GM20431 (cell line): Measurements from ENCODE around the gene STAT6.

Experiments used
- in situ Hi-C: fragments of 300-500 bp; cut with MseI, MboI; formaldehyde crosslinking; loops from one replicate; pipeline ENCODE4 v1.15.0; 2020; ENCODE audit warnings: low sequenced_read_pairs; ENCODE audit not compliant: unreplicated experiment

The STAT6 gene, protein sequence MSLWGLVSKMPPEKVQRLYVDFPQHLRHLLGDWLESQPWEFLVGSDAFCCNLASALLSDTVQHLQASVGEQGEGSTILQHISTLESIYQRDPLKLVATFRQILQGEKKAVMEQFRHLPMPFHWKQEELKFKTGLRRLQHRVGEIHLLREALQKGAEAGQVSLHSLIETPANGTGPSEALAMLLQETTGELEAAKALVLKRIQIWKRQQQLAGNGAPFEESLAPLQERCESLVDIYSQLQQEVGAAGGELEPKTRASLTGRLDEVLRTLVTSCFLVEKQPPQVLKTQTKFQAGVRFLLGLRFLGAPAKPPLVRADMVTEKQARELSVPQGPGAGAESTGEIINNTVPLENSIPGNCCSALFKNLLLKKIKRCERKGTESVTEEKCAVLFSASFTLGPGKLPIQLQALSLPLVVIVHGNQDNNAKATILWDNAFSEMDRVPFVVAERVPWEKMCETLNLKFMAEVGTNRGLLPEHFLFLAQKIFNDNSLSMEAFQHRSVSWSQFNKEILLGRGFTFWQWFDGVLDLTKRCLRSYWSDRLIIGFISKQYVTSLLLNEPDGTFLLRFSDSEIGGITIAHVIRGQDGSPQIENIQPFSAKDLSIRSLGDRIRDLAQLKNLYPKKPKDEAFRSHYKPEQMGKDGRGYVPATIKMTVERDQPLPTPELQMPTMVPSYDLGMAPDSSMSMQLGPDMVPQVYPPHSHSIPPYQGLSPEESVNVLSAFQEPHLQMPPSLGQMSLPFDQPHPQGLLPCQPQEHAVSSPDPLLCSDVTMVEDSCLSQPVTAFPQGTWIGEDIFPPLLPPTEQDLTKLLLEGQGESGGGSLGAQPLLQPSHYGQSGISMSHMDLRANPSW

GRCh38 chr12:57111031-57111734 lies at the start of gene STAT6:
Gene STAT6 (minus strand): TSS chr12:57111362. CDS start chr12:57108278, 3,084 bp downstream.
- in situ Hi-C loops = loop anchor here (10.0 kb wide), 1 partner anchor 96 kb away; the partner anchor contains the start of gene TAC3

DNA sequence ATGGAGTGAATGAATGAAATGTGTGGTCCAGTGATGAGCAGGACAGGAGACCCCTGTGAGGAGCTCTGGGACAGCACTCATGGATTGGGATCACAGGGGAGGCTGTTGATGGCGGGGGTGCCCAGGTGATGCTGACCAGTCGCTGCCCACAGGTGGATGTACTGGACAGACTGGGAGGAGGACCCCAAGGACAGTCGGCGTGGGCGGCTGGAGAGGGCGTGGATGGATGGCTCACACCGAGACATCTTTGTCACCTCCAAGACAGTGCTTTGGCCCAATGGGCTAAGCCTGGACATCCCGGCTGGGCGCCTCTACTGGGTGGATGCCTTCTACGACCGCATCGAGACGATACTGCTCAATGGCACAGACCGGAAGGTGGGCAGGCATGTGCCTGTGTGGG lies 49.6 kb upstream of the STAT6 start:
- in situ Hi-C loops = no loop called here

DNA sequence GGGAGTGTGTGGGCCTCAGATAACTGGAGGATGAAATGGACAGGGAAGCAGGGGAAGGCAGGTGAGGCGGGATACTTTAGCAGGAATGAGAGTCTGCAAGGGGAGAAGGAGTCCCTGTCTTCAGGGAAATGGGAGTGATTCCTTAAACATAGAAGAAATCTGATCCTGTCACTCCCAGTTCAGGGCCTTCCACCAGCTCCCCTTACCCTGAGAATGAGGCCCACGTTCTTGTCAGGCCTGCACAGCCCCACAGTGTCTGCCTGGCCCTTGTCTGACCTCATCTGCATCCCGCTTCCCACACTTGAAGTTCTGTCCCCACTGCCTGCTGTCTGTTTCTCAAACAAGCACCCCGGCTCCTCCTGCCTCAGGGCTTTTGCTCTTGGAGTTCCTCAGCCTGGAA lies 48.9 kb upstream of the STAT6 start:
- in situ Hi-C loops = no loop called here

DNA sequence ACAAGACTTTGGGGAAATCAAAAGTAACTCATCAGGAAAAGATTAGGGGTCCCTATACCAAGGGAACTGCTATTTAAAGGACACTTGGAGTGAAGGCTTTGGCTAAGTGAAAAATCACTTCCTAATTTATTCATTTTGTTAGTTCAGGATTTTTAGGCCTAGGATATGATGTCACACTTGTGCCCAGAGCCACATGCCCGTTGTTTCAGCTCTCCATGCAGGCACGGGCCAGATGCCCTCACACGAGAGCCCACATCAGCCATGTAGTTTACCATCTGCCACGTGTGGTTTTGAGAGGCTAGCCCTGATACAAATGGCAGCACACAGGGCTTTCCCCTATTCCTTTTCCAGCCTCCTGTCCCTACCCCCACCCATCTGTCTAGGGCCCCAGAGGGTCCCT lies 48.1 kb upstream of the STAT6 start:
- in situ Hi-C loops = no loop called here

DNA sequence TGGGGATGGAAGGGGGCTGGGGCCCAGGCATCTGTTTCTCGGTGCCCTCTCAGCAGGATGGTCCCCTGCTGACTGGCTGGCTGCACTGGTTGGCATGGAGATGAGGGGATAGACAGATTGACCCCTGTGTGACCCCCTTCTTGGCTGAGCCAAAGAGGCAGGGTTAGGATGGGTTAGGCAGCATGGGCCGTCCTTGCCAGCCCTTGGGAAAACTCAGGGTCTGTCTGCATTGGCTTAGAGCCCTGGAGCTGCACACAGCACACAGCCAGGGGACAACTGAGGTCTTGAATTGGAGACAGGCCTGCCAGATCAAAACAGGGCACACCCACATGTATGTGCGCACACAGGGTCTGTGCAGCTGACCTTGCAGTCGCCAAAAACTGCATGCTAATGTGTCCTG lies 47.5 kb upstream of the STAT6 start:
- in situ Hi-C loops = no loop called here

DNA sequence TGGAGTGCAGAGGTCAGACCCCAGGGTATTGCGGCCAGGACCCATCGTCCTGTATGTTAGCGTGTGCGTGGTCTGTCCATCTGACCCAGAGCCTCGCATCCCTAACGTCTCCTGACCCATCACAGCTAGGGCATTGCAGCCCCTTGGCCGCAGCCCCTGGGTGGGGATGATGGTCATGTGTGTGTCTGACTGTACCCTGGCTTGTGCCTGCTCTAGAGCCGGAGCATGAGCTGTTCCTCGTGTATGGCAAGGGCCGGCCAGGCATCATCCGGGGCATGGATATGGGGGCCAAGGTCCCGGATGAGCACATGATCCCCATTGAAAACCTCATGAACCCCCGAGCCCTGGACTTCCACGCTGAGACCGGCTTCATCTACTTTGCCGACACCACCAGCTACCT lies 47.0 kb upstream of the STAT6 start:
- in situ Hi-C loops = no loop called here

DNA sequence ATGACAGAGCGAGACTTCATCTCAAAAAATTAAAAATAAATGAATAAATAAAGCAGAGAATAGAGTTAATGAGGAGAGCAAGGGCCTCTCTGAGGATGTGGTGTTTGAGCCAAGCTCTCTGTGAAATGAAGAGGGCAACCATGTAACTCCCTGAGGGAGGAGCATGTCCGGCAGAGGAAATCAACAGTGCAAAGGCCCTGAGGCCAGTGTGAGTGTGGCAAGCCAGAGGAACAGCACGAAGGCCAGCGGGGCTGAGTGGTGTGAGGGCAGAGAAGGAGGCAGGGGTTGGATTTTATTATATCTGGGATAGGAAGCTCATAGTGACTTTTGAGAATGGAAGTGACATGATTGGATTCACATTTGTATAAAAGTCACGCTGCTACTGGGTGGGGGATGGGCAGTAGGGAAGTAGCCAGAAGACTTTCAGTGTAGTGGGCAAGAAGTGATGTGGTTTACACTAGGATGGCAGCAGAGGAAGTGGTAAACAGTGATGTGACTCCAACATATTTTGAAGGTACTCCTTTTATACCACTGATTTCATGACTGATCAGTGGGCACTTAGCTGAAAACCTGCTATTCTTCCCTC lies 46.5 kb upstream of the STAT6 start:
- in situ Hi-C loops = no loop called here

DNA sequence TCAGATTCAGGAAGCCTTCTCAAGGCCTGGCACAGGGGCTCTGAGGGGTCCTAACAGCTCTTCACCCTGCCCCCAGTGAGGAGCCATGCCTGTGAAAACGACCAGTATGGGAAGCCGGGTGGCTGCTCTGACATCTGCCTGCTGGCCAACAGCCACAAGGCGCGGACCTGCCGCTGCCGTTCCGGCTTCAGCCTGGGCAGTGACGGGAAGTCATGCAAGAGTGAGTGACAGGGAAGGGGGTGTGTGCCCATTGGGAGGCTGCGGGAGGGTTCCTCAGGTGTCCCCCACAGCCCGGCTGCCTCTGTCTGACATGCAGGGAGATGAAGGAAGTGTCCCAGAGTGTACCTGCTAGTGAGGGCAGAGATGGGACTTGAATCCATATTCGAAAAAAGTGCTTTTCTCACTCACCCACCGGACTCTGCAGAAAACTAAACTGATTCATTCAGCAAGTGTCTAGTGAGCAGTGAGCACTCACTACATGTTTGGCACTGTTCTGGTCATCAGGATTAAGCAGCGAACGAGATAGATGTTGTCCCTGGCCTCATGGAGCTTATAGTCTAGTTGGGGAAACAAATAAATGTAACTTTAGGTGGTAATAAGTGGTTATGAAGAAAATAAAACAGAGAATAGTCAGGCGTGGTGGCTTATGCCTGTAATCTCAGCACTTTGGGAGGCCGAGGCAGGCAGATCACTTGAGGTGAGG lies 45.7 kb upstream of the STAT6 start:
- in situ Hi-C loops = no loop called here

DNA sequence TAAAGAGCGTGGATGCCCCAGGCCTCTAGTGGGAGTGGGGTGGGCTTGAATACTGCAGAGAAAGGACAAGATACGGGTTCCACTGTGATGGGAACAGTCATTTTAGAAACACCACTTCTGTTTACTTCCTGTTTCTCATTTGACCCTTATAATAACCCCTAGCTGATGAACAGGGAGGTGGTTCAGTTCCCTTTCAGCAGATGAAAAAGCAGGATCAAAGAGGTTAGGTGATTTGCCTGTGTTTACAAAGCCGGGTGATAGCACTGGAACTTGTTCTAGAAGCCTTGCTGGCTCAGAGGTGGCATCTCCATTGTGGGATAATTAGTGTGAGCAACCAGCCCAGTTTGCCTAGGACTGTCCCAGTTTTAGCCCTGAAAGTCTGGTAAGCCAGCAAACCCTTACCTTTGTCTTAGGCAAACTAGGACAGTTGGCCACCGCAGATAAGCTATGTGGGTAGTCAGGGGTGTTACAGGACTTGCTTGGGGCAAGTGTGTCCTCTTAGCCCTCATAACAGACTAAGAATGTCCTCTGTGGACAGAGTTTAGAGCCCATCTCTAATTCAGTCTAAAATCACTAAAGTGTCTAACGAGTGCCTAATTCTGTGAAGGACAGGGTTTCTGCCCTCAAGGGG lies 43.8 kb upstream of the STAT6 start:
- in situ Hi-C loops = no loop called here

DNA sequence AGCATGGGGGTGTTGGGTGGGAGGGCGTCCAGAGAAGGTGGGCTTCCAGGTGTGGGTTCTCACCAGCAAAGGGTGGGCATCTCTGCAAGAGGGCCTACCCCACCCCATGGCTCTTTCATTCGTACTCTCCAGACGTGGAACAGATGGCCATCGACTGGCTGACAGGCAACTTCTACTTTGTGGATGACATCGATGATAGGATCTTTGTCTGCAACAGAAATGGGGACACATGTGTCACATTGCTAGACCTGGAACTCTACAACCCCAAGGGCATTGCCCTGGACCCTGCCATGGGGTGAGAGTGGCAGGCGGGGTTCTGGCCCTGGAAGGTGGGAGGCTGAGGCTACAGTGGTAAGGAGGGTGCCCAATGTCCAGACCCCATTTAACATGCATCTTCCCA lies 42.9 kb upstream of the STAT6 start:
- in situ Hi-C loops = no loop called here

DNA sequence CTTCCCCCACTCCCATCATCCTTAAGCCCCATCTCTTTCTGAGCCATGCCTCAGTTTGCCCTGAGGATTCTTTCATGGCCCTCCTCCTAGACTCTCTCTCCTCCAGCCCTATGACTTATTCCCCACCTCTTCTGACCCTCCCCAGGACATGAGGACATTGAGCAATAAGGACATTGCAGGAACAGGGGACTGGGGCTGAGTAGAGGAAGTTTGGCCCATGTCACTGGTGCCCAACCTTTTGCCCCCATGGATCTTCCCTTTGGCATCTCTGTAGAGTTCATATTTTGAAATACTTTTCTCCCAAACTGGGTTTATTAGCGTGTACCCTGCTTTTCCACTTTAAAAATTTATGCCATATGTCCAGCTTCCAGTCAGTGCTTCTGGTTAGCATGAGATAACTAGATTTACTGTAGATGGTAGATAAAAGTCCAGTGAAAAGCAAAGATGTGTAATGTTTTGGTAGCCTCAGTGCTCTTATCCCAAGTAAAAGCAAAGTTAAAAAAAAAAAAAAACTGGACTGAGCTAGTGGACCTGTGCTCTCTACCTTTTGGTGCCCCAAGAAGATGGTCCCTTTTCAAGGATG lies 42.3 kb upstream of the STAT6 start:
- in situ Hi-C loops = no loop called here

DNA sequence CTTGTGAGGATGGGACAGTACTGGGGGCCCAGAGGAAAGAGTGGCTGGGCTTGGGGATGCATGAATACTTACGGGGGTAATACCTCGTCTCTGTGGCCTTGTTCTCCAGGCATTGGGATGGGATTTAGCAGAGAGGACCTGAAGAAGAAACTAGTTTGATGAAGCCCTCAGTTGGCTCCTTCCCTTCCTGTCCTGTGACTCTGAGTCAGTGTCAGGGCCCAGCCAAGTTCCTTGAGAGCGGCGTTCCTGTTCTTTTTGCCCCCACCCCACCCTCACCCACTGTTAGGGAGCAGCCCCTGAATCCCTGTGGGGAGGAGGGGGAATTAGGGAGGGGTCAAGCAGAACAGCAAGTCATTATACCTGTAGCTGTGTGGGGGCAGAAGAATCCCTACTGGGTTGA lies 41.5 kb upstream of the STAT6 start:
- in situ Hi-C loops = no loop called here

- in situ Hi-C loops = no loop called here
Measured at GRCh38 chr12:57151741-57152630, 40.8 kb upstream of the STAT6 start.

DNA sequence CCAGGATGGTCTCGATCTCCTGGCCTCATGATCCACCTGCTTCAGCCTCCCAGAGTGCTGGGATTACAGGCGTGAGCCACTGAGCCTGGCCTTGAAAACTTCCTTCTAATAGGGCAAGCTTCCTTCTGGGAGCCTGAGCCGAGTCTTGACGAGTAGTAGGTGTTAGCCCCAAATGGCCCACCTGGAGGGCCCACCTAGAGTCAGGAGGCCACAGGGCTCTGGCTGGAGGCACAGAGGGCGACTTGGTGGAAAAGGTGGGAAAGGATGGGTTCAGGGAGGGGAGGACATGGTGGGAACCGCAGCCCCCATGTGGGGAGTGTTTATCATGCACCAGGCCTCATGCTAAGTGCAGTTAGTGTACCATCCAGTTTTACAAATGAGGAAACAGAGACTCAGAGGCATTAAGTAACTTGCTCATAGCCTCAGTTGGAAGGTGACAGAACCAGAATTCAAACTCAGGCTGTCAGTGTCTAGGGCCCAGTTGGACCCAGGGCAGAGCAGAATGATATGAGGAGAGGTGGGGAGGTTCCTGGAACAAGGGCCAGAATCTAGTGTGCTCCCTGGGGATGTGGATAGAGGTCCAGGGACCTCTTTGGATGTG lies 39.3 kb upstream of the STAT6 start:
- in situ Hi-C loops = no loop called here

DNA sequence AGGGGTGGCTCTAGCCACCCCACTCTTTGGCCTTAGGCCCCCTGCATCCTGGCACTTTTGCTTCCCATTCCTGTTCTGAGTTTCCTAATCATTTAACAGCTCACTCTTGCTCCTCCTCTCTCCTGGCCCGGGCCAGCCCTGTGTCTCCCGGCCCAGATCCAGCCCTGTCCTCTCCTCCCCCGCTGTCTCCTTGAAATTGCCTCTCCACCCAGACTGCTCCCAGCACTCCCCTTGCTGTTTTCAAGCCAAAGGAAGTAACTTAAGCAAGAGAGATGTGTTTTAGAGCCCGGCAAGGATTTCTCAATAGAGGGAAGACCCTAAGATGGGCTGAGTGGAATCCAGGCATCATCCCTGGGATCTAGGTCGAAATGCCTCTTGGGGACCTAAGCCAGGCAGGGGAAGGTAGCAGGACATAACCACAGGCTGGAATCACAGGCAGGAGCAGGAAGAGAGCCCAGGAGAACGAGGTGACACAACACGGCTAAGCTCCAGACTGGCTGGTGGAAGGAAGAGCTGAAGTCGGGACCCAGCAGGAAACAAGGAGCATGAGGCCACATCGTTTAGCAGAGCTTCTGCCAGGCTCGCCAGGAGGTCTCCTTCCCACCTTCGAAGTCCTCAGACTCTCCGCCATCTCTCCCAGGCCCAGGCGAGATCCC lies 38.2 kb upstream of the STAT6 start:
- in situ Hi-C loops = no loop called here

DNA sequence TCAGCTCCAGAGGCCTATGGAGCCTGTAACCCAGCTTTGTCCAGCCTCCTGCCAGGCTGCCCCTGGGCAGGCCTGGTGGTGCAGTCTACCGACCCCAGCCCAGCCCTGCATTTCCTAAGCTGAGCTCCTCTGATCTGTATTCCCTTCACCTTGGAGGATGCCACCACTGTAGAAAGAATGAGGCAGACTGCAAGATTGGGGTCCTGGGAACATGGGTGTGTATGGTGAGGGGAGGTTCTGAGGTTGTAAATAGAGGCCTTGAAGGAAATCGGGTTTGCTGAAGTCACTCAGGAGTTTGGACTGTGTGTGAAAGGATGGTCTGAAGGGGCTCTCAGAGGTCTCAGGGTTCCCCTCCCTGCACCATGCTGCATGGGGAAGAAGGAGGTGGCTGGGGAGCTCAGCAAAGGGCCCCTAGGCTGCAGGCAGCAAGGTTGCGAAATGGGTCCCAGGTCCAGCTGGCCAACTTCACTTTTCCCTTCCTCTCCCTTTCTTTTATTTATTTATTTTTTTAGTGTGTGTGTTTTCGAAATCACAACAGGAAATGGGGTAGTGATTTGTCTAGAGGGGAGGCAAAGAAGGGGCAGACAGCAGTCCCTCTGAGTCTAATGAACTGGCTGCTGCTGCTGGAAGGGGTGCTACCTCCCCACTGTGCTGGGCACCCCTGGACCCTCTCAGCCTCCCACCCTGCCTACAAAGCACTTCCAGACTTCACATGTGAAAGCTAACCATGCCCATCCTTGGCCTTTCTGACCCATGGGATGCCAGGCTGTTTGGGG lies 37.5 kb upstream of the STAT6 start:
- in situ Hi-C loops = no loop called here
